Left lobe of liver (tissue), 2 donors: ENCODE measurements around the gene ERC1. TPM values are rescaled to one million over a fixed set of nuclear protein-coding genes. Genes with fewer than 3 reads are reported as not detected.
"Not testable (repeated sequence)": the region's sequence is repeated elsewhere in the genome, so short reads cannot be mapped to it uniquely, and the experiment has no call there.

Source experiments
- ATAC-seq: fragments of 200-7000 bp; cut with Tn5 transposase; one replicate; pipeline ENCODE4 v1.9.1; 2020; ENCODE audit warnings: mild to moderate bottlenecking, moderate library complexity
- DNase-seq: peaks from one replicate; pipeline ENCODE4 v3.0.0-alpha.2; 2020; ENCODE audit warnings: low spot score
- total RNA-seq: library from RNA; stranded (reverse); gene quantifications from one replicate; pipeline ENCODE4 v1.2.1, GENCODE V29; 2021
- donor health status: DM: no; HTN: no; CAD: no; lungs with moderate emphysema.
- donor health status: DM: no; HTN: yes; CAD: no.

The ERC1 gene
- total RNA-seq, 1 donor from 2014 or later = 27.8 TPM

DNA sequence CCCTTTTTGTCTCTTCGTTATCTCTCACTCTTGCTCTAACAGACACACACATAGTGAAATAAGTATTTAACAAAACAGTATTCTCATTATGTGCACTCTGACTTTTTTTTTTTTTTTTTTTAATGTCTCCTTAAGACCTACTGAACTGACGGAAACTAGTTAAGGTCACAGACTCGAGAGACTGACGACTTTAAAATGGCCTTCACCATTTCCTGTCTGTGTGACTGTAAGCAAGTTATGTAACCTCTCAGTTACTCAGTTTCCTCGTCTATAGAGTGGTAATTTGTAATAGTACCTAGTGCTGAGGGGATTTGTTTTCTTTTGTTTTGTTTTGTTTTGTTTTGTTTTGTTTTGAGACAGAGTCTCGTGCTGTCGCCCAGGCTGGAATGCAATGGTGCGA lies 318.6 kb downstream of the ERC1 start:
- ATAC-seq (no peak), DNase-seq (no peak)

- no peak for DNase-seq
- ATAC-seq = no peak
These were observed 319.6 kb downstream of the ERC1 start for GRCh38 chr12:1310653-1311052.

DNA sequence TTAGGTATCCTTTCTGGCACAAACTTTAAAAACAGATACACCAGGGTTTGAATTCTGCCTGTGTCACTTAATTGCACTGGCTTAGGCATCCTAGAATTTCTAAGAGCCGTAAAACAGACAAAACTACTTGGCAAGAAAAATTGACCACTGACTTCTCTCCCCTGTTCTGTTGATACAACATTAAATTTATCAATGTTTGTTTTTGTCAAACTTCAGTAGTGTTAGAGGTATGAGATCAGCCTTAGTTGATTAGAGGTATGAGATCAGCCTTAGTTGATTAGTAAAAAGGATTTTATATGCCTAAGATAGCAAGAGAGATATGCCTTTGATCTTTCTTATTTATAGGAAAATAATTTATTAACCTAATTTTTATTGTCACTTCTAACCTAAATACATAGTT lies 320.1 kb downstream of the ERC1 start:
- no peak for ATAC-seq
- no peak for DNase-seq

DNA sequence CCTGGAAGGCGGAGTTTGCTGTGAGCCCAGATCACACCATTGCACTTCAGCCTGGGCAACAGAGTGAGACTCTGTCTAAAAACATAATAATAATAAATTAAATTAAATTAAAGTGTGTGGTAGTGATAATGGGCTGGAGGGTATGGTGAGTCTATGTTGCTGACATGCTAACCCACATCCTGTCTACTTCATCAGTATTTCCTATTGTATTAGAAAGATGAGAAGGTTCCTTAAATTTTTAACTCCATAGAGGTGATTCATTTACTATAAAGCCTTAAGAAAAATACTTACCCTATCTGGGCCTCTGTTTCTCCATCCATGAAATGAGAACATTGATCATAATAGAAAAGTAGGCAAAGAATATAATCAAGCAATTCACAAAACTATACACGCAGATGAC lies 322.9 kb downstream of the ERC1 start:
- ATAC-seq (no peak), DNase-seq (no peak)

DNA sequence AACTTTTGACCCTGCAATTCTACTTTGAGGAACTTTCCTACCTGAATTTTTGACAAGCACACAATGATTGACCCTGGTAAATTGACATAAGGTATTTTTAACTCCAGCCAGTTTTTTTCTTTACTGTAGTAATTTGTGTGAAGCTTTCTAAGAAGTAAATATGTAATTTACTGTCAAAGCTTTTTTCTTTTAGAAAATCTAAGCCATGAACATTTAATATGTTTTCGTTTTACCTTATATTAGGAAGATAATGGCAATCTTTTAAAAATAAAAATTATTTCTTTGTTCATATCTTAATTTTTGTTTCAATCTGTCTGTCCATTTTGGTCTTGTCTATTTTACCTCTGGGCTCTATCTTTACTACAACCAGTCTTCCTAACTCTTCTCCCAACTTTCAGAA lies 323.5 kb downstream of the ERC1 start:
- ATAC-seq = no peak
- no peak for DNase-seq

DNA sequence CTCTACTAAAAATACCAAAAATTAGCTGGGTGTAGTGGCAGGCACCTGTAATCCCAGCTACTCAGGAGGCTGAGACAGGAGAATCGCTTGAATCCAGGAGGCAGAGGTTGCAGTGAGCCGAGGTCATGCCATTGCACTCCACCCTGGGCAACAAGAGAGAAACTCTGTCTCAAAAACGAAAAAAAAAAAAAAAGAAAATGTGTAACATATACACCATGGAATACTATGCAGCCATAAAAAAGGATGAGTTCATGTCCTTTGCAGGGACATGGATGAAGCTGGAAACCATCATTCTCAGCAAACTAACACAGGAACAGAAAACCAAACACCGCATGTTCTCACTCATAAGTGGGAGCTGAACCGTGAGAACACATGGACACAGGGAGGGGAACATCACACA lies 326.0 kb downstream of the ERC1 start:
- DNase-seq, ATAC-seq: not testable (repeated sequence)

- no peak for DNase-seq
These were observed 327.5 kb downstream of the ERC1 start for GRCh38 chr12:1318327-1319031.

DNA sequence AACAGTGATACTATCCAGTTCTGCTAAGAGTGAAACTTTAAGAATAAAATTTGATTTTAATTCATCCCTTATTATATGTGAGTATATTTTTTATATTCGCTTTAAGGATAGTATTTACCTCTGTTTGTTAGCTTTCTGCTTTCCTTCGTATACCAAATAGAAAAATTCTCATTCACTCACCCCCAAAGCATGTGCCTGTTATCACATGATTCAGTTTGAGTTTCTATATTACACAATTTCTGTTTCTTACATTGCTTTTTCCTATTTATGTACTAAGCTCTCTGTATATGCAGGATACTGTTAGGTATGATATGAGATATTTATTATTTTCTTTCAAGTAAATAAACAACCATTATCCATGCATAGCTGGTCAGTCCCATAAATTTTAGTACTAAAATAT lies 328.2 kb downstream of the ERC1 start:
- ATAC-seq (no peak), DNase-seq (no peak)

More at GRCh38 chr12:1318327-1319031, 327.5 kb downstream of the ERC1 start:
- ATAC-seq = peak; percentile 95

DNA sequence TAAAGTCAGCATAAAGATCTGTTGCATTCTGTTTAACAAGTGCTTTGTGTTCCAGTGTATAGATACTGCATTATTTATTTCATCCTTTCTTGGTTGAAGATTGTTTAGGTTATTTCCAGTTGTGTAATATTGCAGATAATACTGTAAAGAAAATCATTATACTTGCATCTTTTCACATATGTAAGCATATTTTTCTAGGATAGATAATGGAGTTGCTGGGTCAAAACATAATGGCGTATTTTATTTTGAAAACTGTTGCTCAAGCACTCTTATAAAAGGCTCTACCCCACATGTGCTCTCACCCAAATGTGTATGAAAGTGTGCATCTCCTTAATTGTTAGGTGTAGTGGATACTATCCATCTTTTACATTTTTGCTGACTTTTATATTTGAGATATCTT lies 329.0 kb downstream of the ERC1 start:
- ATAC-seq = no peak

GRCh38 chr12:1322821-1323220 lies 331.8 kb downstream of the ERC1 start:
- ATAC-seq = no peak
- no peak for DNase-seq

More for the DNA sequence above, 329.0 kb downstream of the ERC1 start:
- DNase-seq = no peak

- DNase-seq (no peak), ATAC-seq (no peak)
These were observed 333.1 kb downstream of the ERC1 start for GRCh38 chr12:1324099-1324498.

GRCh38 chr12:1324910-1325309 lies 333.9 kb downstream of the ERC1 start:
- DNase-seq (no peak), ATAC-seq (no peak)

GRCh38 chr12:1325666-1326065 lies 334.6 kb downstream of the ERC1 start:
- DNase-seq (no peak), ATAC-seq (no peak)

DNA sequence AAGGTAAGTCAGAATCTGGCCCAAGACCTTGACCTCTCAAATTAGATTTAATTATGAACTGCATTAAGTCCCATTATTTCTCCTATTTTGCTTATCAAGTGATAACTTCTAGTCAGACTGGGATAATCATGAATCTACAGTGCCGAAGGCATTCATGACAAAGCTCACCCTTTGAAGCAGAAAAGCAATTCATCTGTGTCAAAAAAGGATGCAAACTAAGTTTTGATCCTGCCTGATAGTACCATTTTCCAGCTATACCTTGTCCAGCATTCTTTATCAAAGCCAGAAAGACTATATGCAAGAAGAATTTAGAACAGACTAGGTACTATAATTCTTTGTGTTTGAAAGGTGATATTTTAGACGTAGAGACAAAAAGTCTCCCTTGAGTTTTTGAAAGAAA lies 335.2 kb downstream of the ERC1 start:
- DNase-seq = no peak
- no peak for ATAC-seq

DNA sequence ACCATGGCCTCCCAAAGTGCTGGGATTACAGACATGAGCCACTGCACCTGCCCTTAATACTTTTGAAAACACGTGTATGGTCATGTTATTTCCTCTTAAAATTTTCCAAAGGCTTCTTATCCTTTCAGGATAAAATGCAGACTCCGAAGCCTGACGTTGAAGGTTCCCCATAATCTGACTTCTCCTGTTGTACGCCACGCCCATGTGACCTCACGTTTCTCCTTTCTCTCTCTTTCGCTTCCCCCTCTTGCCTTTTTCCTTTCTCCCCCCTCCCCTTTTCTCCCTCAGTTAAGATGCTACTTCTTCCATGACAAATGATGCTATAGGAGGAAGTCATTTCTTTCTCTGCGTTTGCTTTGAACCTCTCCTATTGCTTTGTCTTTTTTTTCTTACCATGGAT lies 337.4 kb downstream of the ERC1 start:
- ATAC-seq = peak; percentile 27
- no peak for DNase-seq

DNA sequence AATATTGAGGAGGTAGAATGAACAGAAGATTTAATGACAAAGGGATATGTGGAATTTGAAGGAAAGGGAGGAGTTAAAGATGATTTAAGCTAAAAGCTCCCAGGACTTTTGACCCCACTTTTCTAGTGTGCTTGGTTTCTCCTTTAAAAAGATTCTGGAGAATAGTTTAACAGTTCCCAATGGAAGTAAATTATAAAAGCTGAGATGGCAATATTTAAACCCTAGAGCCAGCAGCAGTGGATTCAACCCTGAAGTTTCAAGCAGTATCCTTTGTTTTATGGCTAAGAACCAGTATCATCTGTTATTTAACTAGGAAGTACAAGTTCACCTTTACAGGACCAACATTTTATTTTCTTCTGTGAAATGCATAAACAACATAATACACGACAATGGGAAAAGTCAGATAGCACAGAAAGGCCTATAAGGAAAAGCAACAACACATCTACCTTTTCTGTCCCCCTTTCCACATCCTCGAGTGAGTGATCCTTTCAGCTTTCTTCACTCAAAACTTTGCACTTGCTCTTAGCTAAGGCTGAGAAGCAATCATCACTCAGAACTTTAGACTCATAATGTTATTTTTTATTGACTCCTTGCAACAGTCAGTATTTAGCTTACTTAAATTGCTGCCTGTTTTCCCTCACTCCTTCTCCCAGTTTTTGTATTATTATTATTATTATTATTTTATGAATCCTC lies 338.9 kb downstream of the ERC1 start:
- no peak for DNase-seq
- ATAC-seq = no peak

DNA sequence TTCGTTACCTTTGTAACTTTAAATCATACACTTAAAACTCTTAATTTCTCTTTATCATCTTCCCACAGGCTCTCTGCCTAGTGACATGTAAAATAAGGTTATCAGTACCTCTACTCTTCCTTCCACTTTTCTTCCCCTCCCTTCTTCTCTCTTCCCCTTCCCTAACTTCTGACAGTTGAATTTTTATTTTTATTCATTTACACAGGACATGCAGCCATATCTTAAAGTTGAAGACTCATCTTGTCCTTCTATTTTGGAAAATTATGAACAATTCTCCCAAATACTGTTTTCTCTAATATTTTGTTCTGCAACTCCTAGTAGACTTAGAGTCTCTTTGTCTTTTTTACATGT lies 339.4 kb downstream of the ERC1 start:
- ATAC-seq (no peak), DNase-seq (no peak)

DNA sequence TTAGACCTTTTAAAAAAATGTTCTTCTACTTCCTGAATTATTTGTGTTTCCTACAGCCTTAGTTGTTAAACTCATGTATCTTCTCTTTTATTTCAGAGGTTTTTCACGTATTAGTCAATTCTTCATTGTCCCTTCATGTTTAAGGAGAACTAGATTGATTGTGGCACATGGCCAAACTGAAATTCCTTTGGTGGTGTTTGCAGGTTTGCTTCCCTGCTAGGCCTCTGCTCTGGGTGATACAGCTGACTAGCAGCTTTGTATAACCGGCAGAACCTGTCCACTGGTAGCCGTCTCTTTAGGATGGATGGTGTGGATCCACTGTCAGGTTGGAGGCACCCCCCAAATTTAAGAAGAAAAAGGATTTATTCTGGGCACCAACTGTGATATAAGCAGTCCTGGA lies 341.3 kb downstream of the ERC1 start:
- ATAC-seq = no peak
- DNase-seq = no peak

DNA sequence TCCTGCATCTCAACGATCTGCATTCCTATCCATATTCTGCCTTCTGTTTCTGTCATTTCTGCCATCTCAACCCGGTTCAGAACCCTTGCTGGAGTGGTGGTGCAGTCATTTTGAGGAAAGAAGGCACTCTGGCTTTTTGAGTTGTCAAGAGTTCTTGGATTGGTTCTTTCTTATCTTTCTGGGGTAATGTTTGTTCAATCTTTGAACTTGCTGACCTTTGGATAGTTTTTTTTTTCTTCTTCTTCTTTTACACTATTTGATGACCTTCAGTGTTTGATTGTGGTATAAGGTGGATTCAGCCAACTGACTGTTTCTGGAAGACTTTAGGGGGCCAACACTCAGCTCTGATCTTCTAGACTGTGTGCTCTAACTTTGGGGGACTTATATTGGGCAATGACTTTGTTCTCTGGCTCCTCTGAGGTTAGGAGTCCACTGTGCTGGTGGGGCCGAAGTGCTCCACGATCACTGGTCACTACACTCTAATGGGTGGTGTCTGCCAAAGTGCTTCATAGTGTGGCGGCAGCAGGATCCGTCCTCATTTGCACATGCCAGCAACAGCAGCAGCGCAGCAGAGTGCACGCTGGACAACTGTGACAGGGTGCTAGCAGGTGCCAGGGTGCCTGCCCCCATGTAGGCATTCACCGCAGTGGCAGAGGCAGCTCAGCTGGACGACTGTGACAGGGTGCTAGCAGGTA lies 347.6 kb downstream of the ERC1 start:
- ATAC-seq = peak; percentile 94

DNA sequence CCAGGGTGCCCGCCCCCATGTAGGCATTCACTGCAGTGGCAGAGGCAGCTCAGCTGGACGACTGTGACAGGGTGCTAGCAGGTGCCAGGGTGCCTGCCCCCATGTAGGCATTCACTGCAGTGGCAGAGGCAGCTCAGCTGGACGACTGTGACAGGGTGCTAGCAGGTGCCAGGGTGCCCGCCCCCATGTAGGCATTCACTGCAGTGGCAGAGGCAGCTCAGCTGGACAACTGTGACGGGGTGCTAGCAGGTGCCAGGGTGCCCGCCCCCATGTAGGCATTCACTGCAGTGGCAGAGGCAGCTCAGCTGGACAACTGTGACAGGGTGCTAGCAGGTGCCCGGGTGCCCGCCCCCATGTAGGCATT lies 348.1 kb downstream of the ERC1 start:
- not testable (repeated sequence) for ATAC-seq, DNase-seq

More for the DNA sequence above, 347.6 kb downstream of the ERC1 start:
- peak; percentile 69 for DNase-seq

DNA sequence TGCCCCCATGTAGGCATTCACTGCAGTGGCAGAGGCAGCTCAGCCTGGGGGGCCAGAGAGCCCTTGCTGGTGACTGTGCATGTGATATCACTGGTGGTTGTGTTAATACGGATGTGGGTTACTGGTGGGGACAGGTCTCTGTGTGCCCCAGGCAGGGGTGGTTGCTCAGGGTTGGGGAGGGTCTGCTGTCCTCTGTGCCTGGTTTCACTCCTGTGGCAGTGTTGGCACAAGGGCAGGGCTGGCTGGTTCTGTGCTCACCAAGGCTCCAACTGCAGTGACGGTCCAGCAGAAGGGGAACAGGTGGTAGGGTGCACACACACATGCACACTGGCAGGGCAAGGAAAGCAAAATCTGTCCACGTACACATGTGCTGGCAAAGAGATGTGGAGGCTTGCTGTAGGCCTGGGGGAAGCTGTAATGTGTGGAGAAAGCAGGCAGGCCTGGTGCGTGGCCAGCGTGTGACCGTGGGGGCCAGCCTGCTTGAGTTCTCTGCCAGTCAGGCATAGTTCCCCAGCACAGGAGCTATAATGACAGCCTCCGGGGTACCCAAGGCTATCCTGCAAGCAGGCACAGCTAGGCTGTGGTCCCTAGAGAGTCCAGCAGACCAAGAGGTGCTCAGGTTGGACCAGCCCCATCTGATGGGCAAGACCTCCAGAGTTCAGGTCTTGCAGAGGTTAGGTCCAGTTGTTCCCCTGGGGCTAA lies 348.7 kb downstream of the ERC1 start:
- ATAC-seq (peak; percentile 9), DNase-seq (no peak)
